Fibroblast of the aortic adventitia (primary cell): ENCODE results near the gene GPR108. TPM values are rescaled to one million over a fixed set of nuclear protein-coding genes. Genes with fewer than 3 reads are reported as not detected.

Experiments
- DNase-seq: peaks from one replicate; pipeline ENCODE4 v3.0.0-alpha.2; 2010; ENCODE audit warnings: low read depth
- H3K4me3 ChIP-seq: 2 replicates; pipeline ENCODE4 v1.5.1; 2011; ENCODE audit warnings: low read depth, mild to moderate bottlenecking, control low read depth, low read length, moderate library complexity
- total RNA-seq: library from RNA; depleted of rRNA; stranded (reverse); fragments of >200 nt; gene quantifications from 2 replicates; pipeline ENCODE4 v1.2.3, GENCODE V29; 2012; ENCODE audit warnings: low replicate concordance
- TF ChIP-seq, protein P1 (sequence below): IDR thresholded peaks from 2 replicates; pipeline ENCODE4 v1.5.1; 2011; ENCODE audit warnings: mild to moderate bottlenecking, low read length, control low read depth, inconsistent platforms; ENCODE audit not compliant: insufficient read depth

Gene GPR108
- total RNA-seq, 1 donor: 32.5 TPM

DNA sequence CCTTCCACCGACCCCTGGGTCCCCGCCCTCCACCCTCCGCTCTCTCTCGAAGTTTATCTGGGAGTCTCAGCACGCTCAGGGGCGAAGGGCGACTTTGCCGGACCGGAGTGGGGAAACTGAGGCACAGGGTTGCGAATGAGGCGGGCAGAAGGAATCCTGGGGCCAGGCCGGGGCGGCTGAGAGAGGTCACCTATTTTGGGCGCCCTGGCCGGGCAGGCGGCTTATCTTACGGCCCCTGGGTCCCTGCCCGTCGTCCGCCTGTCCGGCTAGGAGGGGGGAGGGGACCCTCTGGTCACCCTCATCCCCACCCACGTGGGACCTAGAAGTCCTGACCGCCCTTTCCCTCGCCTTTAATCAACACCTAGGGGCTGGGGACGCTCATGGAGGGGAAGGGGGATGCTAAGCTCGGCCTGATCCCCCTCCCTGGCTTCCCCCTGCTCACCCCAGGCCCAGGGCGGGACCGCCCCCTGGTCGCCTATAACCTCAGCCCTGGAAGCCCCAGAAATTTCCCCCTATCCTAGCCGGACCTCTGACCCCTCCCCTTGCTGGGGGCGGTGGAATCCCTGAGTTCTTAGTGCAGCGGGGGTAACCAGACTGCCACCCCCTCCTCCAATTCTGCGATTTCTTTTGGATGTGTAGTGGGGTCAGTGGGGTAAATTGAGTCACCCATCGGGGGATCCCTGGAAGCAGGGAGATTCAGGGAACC lies 2.7 kb upstream of the GPR108 start:
- peak overlapping the region; percentile 85 for H3K4me3 ChIP-seq
- TF ChIP-seq, protein P1, sequence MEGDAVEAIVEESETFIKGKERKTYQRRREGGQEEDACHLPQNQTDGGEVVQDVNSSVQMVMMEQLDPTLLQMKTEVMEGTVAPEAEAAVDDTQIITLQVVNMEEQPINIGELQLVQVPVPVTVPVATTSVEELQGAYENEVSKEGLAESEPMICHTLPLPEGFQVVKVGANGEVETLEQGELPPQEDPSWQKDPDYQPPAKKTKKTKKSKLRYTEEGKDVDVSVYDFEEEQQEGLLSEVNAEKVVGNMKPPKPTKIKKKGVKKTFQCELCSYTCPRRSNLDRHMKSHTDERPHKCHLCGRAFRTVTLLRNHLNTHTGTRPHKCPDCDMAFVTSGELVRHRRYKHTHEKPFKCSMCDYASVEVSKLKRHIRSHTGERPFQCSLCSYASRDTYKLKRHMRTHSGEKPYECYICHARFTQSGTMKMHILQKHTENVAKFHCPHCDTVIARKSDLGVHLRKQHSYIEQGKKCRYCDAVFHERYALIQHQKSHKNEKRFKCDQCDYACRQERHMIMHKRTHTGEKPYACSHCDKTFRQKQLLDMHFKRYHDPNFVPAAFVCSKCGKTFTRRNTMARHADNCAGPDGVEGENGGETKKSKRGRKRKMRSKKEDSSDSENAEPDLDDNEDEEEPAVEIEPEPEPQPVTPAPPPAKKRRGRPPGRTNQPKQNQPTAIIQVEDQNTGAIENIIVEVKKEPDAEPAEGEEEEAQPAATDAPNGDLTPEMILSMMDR: no peak
- no peak for DNase-seq

DNA sequence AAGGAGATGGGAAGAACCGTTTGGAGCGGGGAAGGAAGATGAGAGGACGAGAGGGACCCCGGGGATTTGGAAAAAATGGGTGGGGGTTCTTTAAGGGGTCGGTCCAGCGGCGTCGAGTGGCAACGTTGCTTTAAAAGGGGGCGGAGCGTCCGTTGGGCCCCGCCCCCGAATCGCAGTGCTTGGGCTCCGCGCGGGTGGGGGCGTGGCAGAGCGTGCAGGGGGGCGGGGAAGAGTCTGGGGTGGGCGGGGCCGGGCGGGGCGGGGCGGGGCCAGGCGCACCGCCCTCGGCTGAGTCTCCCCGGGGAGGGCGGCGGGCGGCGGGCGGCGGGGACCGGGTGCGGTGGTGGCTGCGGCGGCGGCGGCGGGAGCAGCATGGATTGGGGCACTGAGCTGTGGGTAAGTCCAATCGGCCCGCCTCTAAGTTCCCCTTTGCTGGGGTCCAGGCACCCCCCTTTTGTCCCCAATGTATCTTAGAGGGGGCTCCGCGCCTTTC lies 2.1 kb upstream of the GPR108 start, which contains the start of gene TRIP10:
Gene TRIP10, plus strand, starts transcription at position 291 of the 493 bp plus-strand sequence. Its CDS starts 82 bp downstream, at position 373.
- peak; percentile 78 for DNase-seq
- TF ChIP-seq, protein P1: no peak
- peak within 1 kb of the TSS; percentile 85 for H3K4me3 ChIP-seq

DNA sequence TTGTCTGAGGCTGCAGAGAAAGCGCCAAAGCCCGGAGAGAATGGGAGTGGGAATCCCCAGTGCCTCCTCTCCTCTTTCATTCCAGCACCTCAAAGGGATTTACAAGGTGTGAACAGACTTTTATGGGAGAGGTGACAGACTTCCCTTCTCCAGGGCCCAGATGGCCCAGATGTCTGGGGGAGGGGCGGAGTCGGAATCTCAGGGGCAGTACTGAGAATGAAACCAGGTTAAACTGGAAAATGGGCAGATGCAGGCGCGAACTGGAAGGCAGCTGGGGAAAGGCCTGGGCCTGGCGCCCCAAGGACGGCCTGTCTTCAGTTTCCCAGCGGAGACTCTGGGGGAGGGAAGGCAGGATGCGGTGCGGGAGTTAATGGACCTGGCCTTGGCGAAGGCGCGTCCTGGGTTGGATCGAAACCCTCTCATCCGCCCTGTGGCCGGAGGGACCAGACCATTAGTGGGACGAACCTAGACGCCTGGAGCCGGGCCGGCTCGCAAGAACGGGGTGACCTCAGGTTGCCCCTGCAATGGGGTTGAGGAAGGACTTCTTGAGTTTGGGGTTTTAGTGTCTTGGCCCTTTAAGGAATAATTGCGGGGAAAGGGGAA lies 1.5 kb upstream of the GPR108 start:
- DNase-seq: no peak
- TF ChIP-seq, protein P1: no peak
- H3K4me3 ChIP-seq: peak overlapping the region; percentile 53

DNA sequence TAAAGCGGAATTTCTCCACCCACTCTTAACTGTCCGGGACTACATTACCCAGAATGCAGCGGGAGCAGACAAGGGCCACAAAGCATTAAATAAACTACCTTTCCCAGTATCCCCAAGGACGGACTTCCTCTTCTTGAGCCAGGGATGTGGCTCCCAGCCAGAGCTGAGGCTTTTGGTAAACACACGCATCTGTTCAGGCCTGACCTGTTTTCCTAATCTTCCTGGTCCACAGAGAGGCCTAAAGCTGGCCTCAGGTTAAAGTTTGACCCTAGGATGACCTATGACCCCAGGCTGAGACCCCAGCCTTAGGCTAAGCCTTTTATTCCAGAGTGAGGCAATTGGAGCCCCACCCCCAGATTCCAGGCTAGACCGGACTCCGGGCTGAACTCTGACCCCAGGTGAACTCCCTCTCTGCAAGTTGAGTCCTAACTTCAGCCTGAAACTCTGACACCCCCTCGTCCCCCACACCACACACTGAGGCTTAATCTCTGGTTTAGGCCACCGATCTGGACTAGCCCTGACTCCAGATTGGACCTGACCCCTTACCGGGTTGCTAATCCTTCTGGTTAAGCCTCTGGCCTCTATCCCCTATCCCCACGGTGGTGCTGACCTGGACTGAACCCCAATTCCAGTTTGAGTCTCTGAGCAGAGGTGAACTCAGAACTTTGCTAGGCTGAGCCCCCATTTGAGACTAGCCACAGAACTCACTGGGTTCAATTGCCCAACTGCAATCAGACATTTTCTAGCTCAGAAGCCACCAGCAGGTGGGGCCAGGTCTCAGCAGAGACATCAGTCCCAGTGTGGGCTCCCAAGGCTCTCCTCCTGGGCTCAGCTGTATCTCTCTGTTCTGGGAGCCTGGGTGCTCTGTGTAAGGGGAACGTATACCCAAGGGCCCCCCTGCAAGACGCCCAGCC lies 750 bp upstream of the GPR108 start:
- peak; percentile 81 for DNase-seq
- H3K4me3 ChIP-seq: peak overlapping the region; percentile 20

DNA sequence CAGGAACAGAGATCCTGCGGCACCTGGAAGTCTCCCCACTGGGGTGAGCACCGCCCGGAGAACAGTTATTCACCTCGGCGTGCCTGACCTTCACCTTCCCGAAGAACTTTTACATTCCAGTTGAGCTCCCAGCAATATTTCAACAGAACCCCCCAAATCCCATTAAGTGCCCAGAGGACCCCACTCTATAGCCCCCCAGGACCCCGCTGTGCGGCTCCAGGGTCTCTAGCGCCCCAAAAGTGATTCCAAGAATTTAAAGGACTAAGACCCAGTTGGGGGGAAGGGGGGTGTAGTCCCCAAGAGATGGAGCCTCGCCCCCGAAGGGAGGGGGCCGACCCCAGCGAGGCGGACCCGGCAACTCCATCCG lies 480 bp downstream of the GPR108 start:
- H3K4me3 ChIP-seq: peak overlapping the region; percentile 89
- no peak for DNase-seq
- TF ChIP-seq, protein P1: no peak

More for the DNA sequence above, 750 bp upstream of the GPR108 start:
- TF ChIP-seq, protein P1: peak; percentile 68

DNA sequence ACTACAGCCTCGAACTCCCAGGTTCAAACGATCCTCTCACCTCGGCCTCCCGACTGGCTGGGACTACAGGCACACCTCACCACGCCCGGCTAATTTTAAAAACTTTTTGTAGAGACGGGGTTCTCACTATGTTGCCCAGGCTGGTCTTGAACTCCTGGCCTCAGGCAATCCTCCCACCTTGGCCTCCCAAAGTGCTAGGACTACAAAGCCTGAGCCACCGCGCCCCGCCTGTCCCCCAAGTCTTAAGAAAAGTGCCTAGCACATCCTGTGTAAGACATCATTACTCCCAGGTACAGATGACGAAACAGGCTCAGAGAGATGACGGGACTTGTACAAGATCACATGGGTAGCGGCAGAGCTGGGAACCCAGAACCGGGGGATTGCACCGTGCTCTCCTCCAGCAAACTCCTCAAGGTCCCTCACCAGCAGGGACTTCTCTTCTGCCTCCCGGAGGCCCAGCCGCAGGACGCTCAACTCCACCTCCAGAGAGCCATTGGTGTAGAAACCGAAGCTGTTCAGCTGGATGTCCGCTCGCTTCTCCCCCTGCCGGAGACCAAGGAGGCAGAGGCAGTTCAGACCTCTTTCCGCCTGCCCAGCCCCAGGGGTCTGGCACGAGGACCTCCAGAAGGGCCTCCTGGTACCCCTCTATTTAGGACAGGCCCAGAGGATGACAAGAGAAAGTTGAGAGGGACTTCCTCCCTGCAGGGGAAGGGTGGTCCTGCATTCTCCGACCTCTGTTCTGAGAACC lies 1.0 kb downstream of the GPR108 start:
- peak overlapping the region; percentile 89 for H3K4me3 ChIP-seq
- TF ChIP-seq, protein P1: peak; percentile 78
- DNase-seq: peak; percentile 91
